ENCODE results near the gene PLEKHM2.

PLEKHM2 gene

DNA sequence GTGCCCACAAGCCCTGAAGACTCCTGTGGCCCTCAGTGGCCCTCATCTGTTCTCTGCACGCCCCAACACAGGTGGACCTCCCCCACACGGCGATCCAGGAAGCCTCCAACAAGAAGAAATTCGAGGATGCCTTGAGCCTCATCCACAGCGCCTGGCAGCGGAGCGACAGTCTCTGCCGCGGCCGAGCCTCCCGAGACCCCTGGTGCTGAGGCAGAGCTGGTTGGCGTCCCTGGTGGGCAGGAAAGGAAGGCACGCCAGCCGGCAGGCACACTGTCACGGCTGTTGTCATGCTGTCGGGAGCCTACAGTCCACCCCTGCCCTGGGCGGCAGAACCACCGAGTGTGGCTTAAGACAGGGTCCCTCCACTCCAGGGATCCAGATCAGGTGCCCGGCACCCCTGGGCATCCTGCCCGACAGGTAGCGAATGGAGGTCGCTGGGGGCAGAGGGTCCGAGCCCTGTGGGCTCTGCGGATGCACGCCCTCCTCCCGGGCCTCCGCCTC is 49.7 kb downstream of the PLEKHM2 start:
- DNase-seq (ENCODE audit: extremely low read depth, insufficient read length) = no peak
- peaks cover 38% of the 10 kb centered on the region for H3K36me3 ChIP-seq (ENCODE audit: control insufficient read depth, insufficient read depth, low read length)
- TF ChIP-seq, protein P1, sequence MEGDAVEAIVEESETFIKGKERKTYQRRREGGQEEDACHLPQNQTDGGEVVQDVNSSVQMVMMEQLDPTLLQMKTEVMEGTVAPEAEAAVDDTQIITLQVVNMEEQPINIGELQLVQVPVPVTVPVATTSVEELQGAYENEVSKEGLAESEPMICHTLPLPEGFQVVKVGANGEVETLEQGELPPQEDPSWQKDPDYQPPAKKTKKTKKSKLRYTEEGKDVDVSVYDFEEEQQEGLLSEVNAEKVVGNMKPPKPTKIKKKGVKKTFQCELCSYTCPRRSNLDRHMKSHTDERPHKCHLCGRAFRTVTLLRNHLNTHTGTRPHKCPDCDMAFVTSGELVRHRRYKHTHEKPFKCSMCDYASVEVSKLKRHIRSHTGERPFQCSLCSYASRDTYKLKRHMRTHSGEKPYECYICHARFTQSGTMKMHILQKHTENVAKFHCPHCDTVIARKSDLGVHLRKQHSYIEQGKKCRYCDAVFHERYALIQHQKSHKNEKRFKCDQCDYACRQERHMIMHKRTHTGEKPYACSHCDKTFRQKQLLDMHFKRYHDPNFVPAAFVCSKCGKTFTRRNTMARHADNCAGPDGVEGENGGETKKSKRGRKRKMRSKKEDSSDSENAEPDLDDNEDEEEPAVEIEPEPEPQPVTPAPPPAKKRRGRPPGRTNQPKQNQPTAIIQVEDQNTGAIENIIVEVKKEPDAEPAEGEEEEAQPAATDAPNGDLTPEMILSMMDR (IDR thresholded peaks at IDR 0.05; ENCODE audit: insufficient read depth, low read length, poor library complexity, severe bottlenecking) = no peak
- no peak overlapping the region for H3K4me3 ChIP-seq (replicated peaks; ENCODE audit: low read depth, low read length)
- no peaks in the 10 kb centered on the region for H3K27me3 ChIP-seq (replicated peaks; ENCODE audit: control insufficient read depth, insufficient read depth, low read length)

DNA sequence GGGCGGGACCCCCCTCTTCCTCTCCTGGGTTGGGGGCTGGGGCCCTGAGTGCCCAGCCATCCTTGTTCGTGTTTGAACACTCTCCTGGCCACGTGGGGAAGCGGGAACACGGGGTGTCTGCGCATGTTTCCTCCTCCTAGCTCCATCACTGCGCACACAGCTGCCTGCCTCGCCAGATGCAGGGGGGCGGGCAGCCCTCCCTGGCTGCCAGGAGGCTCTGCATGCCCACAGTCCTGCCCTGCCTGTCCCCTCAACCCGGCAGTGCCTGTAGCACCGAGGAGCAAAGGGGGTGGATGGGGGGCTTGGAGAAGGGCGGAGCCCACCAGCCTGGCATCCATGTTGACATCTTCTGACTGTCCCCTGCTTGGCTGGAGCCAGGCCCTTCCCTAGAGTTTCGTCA is 50.2 kb downstream of the PLEKHM2 start:
- TF ChIP-seq, protein P1 (IDR thresholded peaks at IDR 0.05; ENCODE audit: insufficient read depth, low read length, poor library complexity, severe bottlenecking) = no peak
- Histone ChIP-seq H3K27me3 (replicated peaks; ENCODE audit: control insufficient read depth, insufficient read depth, low read length) (no peaks in the 10 kb centered on the region), H3K36me3 (ENCODE audit: control insufficient read depth, insufficient read depth, low read length) (peaks cover 33% of the 10 kb centered on the region), H3K4me3 (replicated peaks; ENCODE audit: low read depth, low read length) (no peak overlapping the region)
- DNase-seq (ENCODE audit: extremely low read depth, insufficient read length) = no peak

DNA sequence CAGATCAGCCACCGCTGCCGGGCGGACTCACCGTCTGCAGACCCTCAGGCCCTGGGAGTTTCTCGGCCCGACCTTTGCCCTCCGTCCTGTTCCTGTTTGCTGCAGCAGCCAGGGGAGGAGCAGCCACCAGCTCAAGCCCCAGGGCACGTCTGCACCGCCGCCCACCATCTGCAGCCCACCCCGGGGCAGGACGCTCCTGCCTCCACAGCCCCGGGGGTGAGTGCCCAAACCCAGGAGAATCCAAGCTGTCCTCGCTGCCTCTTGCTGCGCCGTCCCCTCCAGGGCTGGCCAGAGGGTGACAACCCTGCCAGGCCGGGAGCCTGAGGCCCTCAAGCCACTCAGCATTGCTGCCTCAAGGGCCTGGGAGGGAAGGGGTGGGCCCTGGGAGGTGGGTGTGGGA is 50.8 kb downstream of the PLEKHM2 start:
- TF ChIP-seq, protein P1 (IDR thresholded peaks at IDR 0.05; ENCODE audit: insufficient read depth, low read length, poor library complexity, severe bottlenecking) = no peak
- Histone ChIP-seq H3K36me3 (ENCODE audit: control insufficient read depth, insufficient read depth, low read length) (peaks cover 29% of the 10 kb centered on the region), H3K4me3 (replicated peaks; ENCODE audit: low read depth, low read length) (no peak overlapping the region), H3K27me3 (replicated peaks; ENCODE audit: control insufficient read depth, insufficient read depth, low read length) (no peaks in the 10 kb centered on the region)
- DNase-seq (ENCODE audit: extremely low read depth, insufficient read length) = no peak

DNA sequence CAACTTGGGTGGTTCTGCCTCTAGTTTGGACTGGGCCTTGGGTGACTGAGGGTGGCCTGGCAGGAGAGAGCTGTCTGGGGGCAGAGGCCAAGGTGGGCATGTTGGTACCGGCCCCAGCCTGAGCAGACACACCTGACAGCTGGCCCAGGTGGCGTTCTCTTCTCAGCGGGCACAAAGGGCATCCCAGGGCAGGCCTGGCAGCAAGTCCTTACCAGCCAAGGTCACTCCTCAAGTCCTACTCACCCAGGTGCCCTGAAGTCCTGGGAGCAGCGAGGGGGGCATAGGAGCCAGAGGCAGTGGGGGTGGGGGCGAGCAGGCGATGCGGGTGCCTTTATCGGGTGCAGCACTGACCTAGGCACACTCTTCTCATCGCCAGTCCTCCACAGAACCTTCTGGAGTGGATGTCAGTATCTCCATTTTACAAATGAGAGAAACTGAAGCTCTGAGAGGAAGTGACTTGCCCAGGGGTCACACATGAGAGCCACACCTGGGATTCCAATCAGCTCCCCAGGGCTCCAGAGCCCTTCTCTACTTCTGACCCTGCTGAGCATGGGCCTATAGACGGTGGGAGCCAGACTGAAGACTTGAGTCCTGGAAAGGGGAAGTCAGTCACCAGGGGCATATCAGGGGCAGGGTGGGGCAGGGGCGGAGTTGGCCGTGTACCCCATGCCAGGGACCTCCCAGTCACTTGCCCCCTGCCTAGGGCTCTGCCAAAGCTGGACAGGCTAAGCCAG is 51.4 kb downstream of the PLEKHM2 start:
- Histone ChIP-seq H3K27me3 (replicated peaks; ENCODE audit: control insufficient read depth, insufficient read depth, low read length) (no peaks in the 10 kb centered on the region), H3K4me3 (replicated peaks; ENCODE audit: low read depth, low read length) (no peak overlapping the region), H3K36me3 (ENCODE audit: control insufficient read depth, insufficient read depth, low read length) (peaks cover 27% of the 10 kb centered on the region)
- DNase-seq (ENCODE audit: extremely low read depth, insufficient read length) = no peak
- TF ChIP-seq, protein P1 (IDR thresholded peaks at IDR 0.05; ENCODE audit: insufficient read depth, low read length, poor library complexity, severe bottlenecking) = no peak

DNA sequence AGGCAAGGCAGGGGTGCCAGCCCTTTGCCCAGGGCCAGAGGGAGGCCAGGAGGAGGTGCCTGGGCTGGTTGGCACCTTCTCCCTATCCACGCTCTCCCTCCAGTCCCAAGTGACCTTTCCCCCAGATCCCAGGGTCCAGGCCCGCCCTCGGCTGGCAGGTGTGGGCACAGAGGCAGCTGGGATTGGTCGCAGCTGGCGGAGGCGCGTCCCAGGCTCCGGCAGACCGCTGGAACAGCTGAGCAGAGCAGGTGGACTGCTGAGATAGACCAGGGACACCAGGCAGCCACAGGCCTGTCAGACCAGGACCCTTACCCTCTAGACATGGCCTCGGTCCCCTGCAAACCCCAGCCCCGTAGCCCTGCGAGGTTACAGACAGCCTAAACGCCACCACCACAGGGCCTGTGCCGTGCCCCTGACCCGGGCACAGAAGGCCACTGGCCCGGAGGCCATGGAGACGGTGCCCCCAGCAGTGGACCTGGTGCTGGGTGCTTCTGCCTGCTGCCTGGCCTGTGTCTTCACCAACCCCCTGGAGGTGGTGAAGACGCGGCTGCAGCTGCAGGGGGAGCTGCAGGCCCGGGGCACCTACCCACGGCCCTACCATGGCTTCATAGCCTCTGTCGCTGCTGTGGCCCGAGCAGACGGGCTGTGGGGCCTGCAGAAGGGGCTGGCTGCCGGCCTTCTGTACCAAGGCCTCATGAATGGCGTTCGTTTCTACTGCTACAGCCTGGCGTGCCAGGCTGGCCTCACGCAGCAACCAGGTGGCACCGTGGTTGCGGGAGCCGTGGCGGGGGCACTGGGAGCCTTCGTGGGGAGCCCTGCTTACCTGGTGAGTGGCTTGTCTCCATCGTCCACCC is 52.1 kb downstream of the PLEKHM2 start, which contains the start of gene SLC25A34:
Gene SLC25A34, plus strand, starts transcription at position 221 of the 854 bp plus-strand sequence. Its CDS starts 228 bp downstream, at position 449.
- TF ChIP-seq, protein P1 (IDR thresholded peaks at IDR 0.05; ENCODE audit: insufficient read depth, low read length, poor library complexity, severe bottlenecking) = no peak
- no peaks in the 10 kb centered on the region for H3K27me3 ChIP-seq (replicated peaks; ENCODE audit: control insufficient read depth, insufficient read depth, low read length)
- peaks cover 20% of the 10 kb centered on the region for H3K36me3 ChIP-seq (ENCODE audit: control insufficient read depth, insufficient read depth, low read length)
- no peak within 1 kb of the TSS for H3K4me3 ChIP-seq (replicated peaks; ENCODE audit: low read depth, low read length)
- no peak for DNase-seq (ENCODE audit: extremely low read depth, insufficient read length)

Measured in GM06990 (cell line).